HG02571 (cell line): ENCODE data around the gene CNPY1.

Source experiments
- ATAC-seq: cut with Tn5 transposase; IDR thresholded peaks from one replicate; pipeline ENCODE4 v1.9.1; 2021; ENCODE audit warnings: mild to moderate bottlenecking, moderate library complexity; ENCODE audit not compliant: unreplicated experiment

CNPY1 gene

DNA sequence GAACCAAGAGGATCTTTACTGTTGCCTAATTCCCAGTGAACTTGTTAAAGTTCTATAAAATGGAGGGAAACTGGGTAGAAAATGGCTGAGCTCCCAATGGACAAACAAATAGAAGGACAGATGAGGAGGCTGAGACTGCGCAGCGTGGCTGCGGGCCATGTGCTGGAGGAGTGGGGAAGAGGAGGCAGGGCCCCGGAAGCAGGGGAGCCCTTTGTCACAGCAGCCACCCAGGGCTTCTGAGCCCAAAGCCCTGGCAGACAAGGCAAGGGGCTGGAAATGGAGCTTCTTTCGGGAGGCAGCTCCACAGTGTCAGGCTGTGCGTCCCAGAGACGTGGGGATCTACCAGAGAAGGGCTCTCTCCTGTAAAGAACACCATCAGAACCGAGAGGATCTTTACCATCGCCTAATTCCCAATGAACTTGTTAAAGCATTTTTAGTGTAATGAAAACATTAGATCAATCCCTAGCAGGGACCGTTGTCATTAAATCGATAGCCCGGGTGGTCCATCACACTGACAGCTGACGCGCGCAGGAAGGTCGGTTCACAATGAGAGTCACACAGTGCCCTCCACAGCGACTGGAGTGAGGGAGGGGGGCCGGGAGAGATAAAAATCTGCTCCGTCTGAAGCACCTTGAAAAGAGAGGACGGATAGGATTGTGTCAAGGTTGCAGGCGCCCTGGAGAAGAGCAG, 14.0 kb upstream of the CNPY1 start:
- no peak for ATAC-seq

DNA sequence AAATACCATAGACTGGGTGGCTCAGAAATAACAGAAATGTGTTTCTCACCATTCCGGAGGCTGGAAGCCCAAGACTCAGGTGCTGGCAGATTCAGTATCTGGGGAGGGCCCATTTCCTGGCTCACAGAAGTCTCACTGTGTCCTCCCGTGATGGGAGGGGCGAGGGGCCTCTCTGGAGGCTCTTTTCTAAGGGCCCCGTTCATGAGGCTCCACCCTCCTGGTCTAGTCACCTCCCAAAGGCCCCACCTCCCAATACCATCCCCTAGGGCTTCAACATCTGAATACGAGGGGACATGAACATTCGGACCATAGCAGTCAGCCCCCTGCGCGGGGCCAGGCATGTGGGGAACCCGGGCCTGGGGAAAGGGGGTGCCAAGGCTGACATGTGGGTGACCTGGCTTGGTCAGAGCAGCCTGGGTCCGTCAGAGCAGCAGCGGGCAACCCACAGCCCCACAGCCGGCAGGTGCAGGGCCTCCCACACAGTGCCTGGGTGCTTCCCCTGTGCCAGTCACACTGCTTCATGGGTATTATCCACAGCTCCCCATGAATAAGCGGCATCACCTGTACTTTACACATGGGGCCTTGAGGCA, 13.3 kb upstream of the CNPY1 start:
- no peak for ATAC-seq

DNA sequence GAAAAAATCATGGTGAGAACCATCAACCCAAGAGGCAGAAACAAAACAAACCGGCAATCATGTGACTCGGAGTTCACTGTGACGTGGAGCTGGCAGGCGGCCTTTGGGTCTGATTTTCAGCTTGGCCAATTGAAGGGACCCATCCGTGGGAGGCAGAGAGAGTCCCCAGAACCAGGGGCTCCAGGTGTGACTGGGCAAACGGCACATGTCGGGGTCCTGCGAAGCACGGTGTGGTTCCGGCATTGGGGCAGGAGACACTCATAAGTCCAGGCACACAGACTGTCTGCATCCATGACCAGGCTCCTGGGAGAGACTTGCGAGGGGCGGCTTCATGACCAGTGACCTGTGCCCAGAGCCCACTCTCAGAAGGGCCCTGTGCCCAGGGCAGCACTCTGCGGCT, 12.6 kb upstream of the CNPY1 start:
- no peak for ATAC-seq

DNA sequence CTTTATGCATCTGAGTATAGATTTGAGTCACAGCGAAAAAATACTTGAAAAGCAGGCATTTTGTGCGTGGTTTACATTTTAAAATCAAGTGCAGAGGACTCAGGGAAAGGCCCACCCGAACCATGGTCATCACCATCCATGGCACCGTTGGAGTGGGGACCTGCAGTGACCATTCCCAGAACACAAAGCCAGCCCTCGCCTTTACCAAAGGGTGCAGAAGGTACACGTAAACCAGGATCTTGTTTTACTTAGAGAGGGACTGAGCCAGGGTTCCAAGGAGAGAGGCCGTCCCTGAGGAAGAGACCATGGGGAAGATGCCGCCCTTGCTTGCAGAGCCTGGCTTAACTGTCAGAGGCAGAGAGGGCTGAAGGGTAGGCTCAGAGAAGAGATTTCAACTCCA, 12.0 kb upstream of the CNPY1 start:
- ATAC-seq = no peak

DNA sequence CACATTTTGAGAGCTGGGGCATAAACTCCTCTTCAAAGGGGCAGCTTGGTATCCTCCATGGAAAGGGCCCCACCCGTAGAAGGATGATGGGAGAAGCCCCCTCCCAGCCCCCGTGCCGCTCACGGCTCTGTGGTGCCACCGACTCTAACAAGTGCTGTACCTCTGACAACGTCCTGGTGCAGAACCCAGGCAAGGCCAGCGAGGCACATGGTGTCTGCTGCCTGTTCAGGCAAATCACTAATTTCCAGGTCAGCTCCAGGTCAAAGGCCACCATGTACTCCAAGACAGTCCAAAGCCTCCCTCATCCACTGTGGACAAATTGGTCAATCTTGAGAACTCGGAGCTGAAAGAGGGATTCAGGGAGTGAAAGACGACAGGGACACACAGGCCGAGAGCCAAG, 11.4 kb upstream of the CNPY1 start:
- ATAC-seq = no peak

- ATAC-seq = no peak
Measured at GRCh38 chr7:155556763-155557162, 10.4 kb upstream of the CNPY1 start.

DNA sequence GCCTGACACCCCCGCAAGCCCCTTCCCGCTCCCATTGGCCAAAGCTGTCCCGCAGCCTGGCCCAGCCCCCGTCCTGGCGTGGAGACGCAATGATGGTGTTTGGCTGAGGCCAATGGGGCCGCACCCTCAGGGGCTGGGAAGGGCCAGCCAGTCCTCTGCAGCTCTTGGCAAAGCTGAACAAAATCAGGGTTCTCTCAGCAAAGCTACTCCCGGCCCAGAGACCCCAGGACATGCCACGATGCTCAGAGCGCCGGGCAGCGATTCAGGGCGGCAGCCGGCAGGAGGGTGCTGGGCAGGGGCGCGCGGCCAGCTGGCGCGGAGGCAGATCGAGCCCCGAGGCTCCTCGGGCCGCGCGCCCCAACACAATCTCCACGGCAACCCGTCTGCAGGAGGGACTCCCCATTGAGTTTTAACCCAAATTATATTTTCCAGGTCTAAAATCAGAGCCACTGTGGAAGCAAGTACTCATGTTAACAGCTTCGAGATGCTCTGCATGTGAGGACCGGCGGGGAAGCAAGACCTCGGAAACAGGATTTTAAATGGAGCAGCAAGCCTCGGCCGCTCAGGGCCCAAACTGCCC, 8.8 kb upstream of the CNPY1 start:
- ATAC-seq = no peak

DNA sequence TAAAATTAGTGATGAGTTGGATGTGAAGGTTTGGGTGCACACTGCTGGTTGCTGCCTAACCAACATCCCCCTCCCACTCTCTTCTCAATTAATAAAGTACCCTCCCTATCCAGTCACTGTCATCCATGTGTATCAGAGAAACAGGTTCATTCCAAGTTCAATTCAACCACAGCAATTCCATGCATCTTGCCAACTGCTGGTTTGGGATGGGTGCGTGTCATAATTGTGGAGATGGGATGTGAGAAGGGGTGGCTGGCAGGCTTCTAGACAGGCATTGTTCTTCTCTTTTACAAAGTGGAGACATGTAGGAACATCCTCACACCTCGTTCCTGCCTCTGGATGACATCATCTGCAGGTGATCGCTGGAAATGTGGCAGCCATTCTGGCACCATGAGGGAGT, 7.5 kb upstream of the CNPY1 start:
- ATAC-seq = no peak

DNA sequence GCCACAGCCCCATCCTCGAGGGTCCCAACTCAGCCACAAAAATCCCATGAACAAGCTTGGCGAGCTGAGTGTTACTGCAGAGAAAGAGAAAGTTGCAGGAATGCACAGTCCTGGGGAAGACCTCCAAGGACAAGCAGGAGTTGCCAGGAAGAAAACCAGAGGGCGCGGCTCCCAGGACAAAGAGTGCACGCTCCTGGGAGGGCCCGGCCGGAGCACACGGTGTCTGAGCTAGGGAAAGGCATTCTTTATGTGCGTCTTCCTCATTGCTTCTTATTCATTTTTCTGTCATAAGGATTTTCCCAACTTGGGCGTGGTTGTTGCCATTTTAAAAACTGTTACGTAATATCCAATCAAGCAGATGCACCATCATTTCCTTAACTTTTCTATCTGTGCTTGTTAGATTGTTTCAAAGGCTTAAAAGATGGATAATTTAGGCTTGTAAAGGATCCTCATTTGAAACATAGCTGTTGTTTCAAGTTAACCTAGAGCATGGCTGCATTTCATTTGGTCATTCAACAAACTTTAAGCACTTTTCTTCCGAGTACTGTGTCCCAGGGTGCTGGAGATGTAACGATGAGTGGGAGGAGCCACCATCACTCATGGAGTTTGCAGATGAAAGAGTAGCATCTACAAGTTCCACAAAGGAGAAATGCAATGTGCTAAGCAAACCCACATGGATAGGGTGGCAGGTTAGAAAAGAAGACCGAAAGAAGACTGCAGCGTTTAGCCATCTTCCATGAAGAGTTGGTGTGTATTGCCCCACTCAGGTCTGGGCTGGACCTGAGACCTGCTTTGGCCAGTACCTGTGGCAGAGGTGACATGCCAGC, 5.6 kb upstream of the CNPY1 start:
- no peak for ATAC-seq

- no peak for ATAC-seq
Measured at GRCh38 chr7:155550916-155551315, 4.6 kb upstream of the CNPY1 start.

DNA sequence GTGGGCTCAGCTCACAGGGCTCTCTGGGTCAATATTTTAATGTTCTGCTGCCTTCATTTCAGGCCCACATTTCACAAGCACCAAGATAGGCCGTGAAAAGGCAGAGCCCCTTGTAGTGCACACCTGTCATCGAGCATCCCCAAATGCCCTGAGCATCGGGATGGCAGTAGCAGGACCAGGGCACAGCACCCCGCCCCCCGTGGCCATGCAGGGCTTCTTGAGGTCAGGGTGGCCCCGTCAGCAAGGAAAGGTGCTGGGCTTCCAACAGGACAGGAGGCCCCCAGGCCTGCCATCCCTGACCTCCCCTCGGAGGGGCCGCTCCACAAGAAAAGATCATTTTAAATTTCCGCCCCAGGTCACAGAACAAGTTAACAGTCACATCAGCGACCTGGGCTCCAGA, 2.9 kb upstream of the CNPY1 start:
- ATAC-seq = no peak

GRCh38 chr7:155547161-155547791, 917 bp upstream of the CNPY1 start:
- no peak for ATAC-seq

- ATAC-seq = no peak
Measured at GRCh38 chr7:155545348-155545747, 1.0 kb downstream of the CNPY1 start.

- ATAC-seq = no peak
Measured at GRCh38 chr7:155544485-155544884, 1.9 kb downstream of the CNPY1 start.

- no peak for ATAC-seq
Measured at GRCh38 chr7:155543926-155544325, 2.4 kb downstream of the CNPY1 start.

DNA sequence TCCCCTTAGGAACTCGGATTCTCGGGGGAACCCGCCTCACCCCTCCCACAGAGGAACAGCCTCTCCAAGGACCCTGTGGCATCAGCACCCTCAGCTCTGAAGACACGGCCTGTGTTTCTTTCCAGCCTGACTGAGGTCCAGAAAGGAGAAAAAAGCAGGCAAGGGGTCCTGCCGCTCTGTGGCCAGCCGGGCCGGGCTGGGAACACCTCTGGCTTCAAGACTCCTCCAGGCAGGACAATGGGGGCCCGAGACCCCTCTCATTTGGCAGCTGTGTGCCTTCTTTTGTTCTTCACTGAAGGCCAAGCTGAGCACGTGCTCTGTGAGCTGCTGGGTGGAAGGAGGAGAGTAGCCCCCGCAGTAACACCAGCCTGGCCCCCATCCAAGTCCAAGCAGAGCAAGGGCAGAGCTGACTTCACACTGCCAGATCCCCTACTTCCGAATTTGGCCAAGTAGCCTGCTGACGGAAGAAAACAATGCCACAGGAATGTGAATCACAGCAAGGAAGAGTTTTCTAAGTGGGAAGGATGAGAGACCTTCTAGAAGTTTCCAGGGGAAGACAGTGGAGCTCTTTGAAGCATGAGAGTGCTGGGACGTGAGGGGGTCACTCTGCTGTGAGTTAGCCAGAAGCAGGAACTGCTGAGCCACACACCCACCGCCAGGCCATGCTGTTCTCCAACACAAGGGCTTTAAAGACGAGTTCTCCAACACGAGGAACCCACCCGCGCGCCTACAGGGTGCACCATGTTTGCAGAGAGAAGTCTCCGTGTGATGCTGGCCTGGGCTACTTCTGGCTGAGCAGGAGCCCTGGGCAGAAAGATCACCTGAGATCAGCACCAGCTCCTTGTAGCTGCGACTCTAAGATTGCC, 3.1 kb downstream of the CNPY1 start:
- ATAC-seq = no peak

- no peak for ATAC-seq
Measured at GRCh38 chr7:155541986-155542675, 4.2 kb downstream of the CNPY1 start.

- no peak for ATAC-seq
Measured at GRCh38 chr7:155540553-155540952, 5.8 kb downstream of the CNPY1 start.

GRCh38 chr7:155538293-155538692, 8.1 kb downstream of the CNPY1 start:
- ATAC-seq = no peak

- no peak for ATAC-seq
Measured at GRCh38 chr7:155536451-155536850, 9.9 kb downstream of the CNPY1 start.
